Small intestine (tissue), 7 donors: ENCODE measurements around the gene HPSE2. TPM values are rescaled to one million over a fixed set of nuclear protein-coding genes. Genes with fewer than 3 reads are reported as not detected.

Experiments
- DNase-seq, 2 donors: peaks; one replicate each; pipeline versions ENCODE4 v3.0.0 to v3.0.0-alpha.2; 2013
- FAIRE-seq: peaks from 2 replicates; lab custom pipeline; 2012; peaks lifted over from hg19 to GRCh38; lab: Jason Lieb, UNC
- H3K27ac ChIP-seq, 3 donors: one replicate each; pipeline ENCODE4 v1.5.1; 2013; ENCODE audit warnings: low read length in 2 of 3, mild to moderate bottlenecking in 2 of 3, control low read depth in 1 of 3, inconsistent platforms in 1 of 3, low read depth in 1 of 3, moderate library complexity in 1 of 3
- H3K27me3 ChIP-seq, 3 donors: one replicate each; pipeline ENCODE4 v1.6.1; 2013; ENCODE audit warnings: low read length in 3 of 3, inconsistent platforms in 1 of 3; ENCODE audit not compliant: control insufficient read depth in 3 of 3, insufficient read depth in 3 of 3
- H3K36me3 ChIP-seq, 3 donors: one replicate each; pipeline ENCODE4 v1.6.1; 2013; ENCODE audit warnings: low read length in 3 of 3, inconsistent platforms in 1 of 3, low read depth in 1 of 3, mild to moderate bottlenecking in 1 of 3, moderate library complexity in 1 of 3; ENCODE audit not compliant: control insufficient read depth in 3 of 3, insufficient read depth in 2 of 3
- H3K4me1 ChIP-seq, 3 donors: one replicate each; pipeline ENCODE4 v1.6.1; 2013; ENCODE audit warnings: low read length in 2 of 3, inconsistent platforms in 1 of 3, low read depth in 1 of 3, mild to moderate bottlenecking in 1 of 3, moderate library complexity in 1 of 3; ENCODE audit not compliant: control insufficient read depth in 3 of 3, insufficient read depth in 2 of 3
- H3K4me3 ChIP-seq, 3 donors: one replicate each; pipeline ENCODE4 v1.5.1; 2013; ENCODE audit warnings: low read length in 3 of 3, control low read depth in 1 of 3, inconsistent platforms in 1 of 3, low read depth in 1 of 3, mild to moderate bottlenecking in 1 of 3, moderate library complexity in 1 of 3
- H3K9me3 ChIP-seq, 2 donors: one replicate each; pipeline ENCODE4 v1.6.1; 2013; ENCODE audit warnings: low read depth in 1 of 2, low read length in 1 of 2; ENCODE audit not compliant: control insufficient read depth in 2 of 2, insufficient read depth in 1 of 2
- WGBS, 3 donors: extraction: QIAGEN DNeasy Blood & Tissue Kit; methylation state at CpG; one replicate each; pipeline ENCODE4 v1.1.7; 2013; 5-methylcytosine and 5-hydroxymethylcytosine counted together
- polyA plus RNA-seq, 4 donors: library from polyadenylated mRNA; stranded (reverse) in 3 of 4; unstranded in 1 of 4; fragments of 200-250 nt in 3 of 4; fragments of 120-200 nt in 1 of 4; gene quantifications; one replicate each; pipeline versions ENCODE4 v1.2.1 to v1.2.3, GENCODE V29; 2013
- donor health status: healthy with polysubstance abuse.
- donor health status: control.
- donor health status: control.
- donor health status: Bipolar disorder and iron deficiency.
- donor health status: healthy.

The HPSE2 gene
- polyA plus RNA-seq, 4 donors, result 0.22 to 9.4 (median 1.2) TPM

DNA sequence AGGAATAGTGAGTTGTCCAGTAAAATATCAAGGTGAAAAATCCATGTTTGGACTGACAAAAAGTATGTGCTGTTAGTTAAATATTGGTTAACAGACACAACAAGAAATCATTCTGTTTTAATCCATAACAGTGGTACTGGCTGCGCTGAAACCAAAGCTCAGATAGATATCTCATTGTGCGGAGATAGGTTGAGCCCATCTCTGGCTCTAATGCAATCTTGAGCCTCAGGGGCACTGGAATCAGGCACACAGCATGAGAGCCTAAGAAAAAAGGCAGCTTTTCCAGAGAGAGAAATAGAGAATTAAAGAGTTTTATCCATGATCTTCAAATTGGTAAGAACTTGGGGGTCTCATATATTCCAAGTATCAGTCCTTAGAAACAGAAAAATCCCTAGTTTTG is 373.7 kb downstream of the HPSE2 start:
- Histone ChIP-seq H3K36me3 (no peaks in the 10 kb centered on the region), H3K27me3 (no peaks in the 10 kb centered on the region), H3K4me1 (no peaks in the 10 kb centered on the region), H3K4me3 (no peak overlapping the region), H3K9me3 (no peaks in the 10 kb centered on the region), H3K27ac (no peak overlapping the region)
- WGBS, 3 donors, result 92 to 96% (median 93%) methylated on average over 2 of the region's 2 CpGs
- FAIRE-seq (no peak), DNase-seq (no peak)

DNA sequence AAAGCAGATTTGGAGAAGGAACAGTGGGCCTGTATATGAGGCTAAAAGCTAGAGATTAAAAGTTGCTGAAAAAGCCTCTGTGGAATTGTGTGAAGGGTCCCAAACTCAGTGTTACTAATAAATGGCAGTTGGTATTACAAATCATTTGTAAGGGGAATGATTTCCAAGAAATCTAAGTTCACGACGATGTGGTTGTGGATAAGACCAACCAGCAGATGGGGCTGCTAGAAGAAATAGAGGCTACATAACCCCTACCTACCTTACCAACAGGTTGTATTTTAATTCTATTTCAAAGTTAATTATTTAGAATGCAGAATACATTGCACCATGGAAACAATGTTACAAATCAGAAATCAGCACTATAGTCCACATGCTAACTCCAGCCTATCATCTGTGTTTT is 377.1 kb downstream of the HPSE2 start:
- no peak overlapping the region for H3K27ac ChIP-seq
- H3K36me3 ChIP-seq, result no peaks in the 10 kb centered on the region
- no peak overlapping the region for H3K4me3 ChIP-seq
- 68 to 74% (median 70%) methylated on average over 2 of the region's 2 CpGs for WGBS, 3 donors
- no peaks in the 10 kb centered on the region for H3K9me3 ChIP-seq
- DNase-seq (no peak), FAIRE-seq (no peak)
- no peaks in the 10 kb centered on the region for H3K4me1 ChIP-seq
- H3K27me3 ChIP-seq, result no peaks in the 10 kb centered on the region

DNA sequence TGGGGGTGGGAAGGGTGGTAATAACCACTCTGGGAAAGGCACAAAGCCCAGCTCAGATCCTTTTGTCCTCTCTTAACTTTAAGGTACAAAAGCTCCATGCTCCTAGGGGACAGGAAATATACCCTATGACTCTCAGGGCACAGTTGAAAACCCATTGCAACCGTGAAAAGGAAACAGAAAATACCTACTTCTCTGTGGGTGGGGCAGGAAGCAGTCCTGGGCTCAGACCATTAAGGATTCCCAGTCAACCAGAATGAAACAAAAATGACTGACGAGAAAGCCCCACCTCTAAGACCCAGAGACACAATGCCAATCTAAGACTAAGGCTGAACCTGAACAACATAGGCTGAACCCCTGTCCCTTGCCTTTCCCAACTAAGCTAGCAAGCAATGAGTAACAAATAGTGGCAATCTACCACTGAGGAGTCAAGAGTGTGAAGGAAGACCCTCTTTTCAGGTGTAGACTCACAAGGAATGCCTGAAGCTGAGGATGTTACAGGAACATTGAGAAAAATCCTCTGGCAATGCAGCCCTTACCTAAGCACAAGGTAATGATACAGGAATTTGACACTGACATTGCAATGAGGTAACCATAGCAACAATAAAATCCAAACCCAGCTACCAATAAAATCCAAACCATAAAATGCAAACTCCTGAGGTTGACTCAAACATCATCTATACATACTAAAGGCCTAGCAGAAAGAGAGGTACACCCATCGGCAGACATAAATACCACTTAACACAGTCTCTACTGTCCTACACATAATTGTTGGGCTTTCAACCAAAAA is 380.1 kb downstream of the HPSE2 start:
- Histone ChIP-seq H3K4me1 (no peaks in the 10 kb centered on the region), H3K27ac (no peak overlapping the region), H3K27me3 (peaks cover 0 to 2% (median 0%) of the 10 kb centered on the region in 3 donors), H3K4me3 (no peak overlapping the region), H3K36me3 (no peaks in the 10 kb centered on the region), H3K9me3 (no peaks in the 10 kb centered on the region)
- FAIRE-seq, result no peak
- 59 to 68% (median 60%) methylated on average over 3 of the region's 3 CpGs for WGBS, 3 donors
- no peak for DNase-seq

- DNase-seq, result no peak
- no peak for FAIRE-seq
- H3K4me3 ChIP-seq, result no peak overlapping the region
- H3K27me3 ChIP-seq, result peaks cover 0 to 2% (median 0%) of the 10 kb centered on the region in 3 donors
- 23 to 51% (median 33%) methylated on average over 1 of the region's 1 CpG for WGBS, 3 donors
- no peaks in the 10 kb centered on the region for H3K4me1 ChIP-seq
- H3K9me3 ChIP-seq, result no peaks in the 10 kb centered on the region
- H3K36me3 ChIP-seq, result no peaks in the 10 kb centered on the region
- H3K27ac ChIP-seq, result no peak overlapping the region
Measured at GRCh38 chr10:98852686-98853085, 383.0 kb downstream of the HPSE2 start.

DNA sequence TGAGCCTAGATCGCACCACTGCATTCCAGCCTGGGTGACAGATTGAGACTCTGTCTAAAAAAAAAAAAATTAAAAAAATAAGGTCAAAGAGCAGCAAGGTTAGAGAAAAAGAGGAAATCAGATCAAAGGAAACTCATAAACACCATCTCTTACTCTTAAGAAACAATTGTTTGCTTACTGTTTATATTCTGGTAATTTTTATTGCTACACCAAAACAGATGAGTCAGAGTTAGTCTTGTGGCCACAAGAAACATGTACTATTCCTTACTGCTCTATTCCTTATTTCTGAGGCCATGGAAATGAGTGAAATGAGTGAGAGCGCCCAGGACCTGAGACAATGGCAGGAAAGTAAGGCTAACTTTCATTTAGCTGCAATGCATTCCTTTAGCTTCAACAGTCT is 387.3 kb downstream of the HPSE2 start:
- H3K27me3 ChIP-seq, result peaks cover 0 to 2% (median 0%) of the 10 kb centered on the region in 3 donors
- no peak for FAIRE-seq

DNA sequence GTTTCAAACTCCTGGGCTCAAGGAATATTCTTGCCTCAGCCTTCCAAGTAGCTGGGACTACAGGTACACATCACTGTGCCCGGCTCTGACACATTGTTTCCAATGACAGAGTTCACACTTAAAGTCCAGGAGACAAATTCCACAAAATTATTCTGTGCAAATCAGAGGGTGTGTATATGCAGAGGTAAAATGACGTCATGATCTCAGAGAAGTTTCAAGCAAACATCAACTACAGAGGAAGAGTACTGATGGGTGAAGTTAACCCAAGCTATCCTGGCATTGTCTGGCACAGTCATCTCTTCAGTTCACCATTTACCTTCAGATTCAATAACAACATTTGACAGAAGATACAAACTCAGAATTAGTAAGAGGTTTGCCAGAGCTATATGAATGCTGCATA is 388.9 kb downstream of the HPSE2 start:
- Histone ChIP-seq H3K4me1 (no peaks in the 10 kb centered on the region), H3K4me3 (no peak overlapping the region), H3K36me3 (no peaks in the 10 kb centered on the region), H3K27me3 (no peaks in the 10 kb centered on the region), H3K27ac (no peak overlapping the region), H3K9me3 (no peaks in the 10 kb centered on the region)
- FAIRE-seq, result no peak
- 43 to 69% (median 56%) methylated on average over 2 of the region's 2 CpGs for WGBS, 3 donors
- DNase-seq, result no peak

More for the DNA sequence above, 387.3 kb downstream of the HPSE2 start:
- no peak for DNase-seq
- no peaks in the 10 kb centered on the region for H3K9me3 ChIP-seq
- 76 to 84% (median 83%) methylated on average over 2 of the region's 2 CpGs for WGBS, 3 donors
- no peaks in the 10 kb centered on the region for H3K36me3 ChIP-seq
- H3K4me1 ChIP-seq, result no peaks in the 10 kb centered on the region
- H3K27ac ChIP-seq, result no peak overlapping the region
- no peak overlapping the region for H3K4me3 ChIP-seq

GRCh38 chr10:98833542-98833941 is 402.1 kb downstream of the HPSE2 start:
- Histone ChIP-seq H3K27me3 (no peaks in the 10 kb centered on the region), H3K4me1 (no peaks in the 10 kb centered on the region), H3K36me3 (no peaks in the 10 kb centered on the region), H3K4me3 (no peak overlapping the region), H3K27ac (no peak overlapping the region), H3K9me3 (no peaks in the 10 kb centered on the region)
- FAIRE-seq (no peak), DNase-seq (no peak)
- 50 to 78% (median 63%) methylated on average over 1 of the region's 1 CpG for WGBS, 3 donors

DNA sequence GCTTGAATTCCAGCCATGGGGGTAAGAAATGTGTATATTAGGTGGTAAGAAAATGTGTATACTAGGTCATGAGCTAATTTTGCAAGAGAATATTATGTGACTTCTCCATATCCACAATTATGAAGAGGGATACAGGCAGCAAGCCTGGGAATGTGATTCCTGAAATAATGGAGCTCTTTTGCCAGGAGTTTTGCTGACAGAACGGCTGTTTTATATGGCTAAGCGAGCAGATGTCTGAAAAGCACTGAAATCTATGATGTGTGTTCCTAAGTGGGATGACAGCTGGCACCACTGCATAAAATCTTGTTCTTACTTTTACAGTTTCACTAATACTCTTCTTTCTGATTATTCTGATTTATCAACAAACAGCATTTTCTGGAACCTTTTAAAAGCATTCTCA is 402.9 kb downstream of the HPSE2 start:
- Histone ChIP-seq H3K9me3 (no peaks in the 10 kb centered on the region), H3K27ac (no peak overlapping the region), H3K36me3 (no peaks in the 10 kb centered on the region), H3K27me3 (no peaks in the 10 kb centered on the region), H3K4me1 (no peaks in the 10 kb centered on the region), H3K4me3 (no peak overlapping the region)
- FAIRE-seq, result no peak
- DNase-seq, result no peak
- WGBS, 3 donors, result 62 to 81% (median 65%) methylated on average over 2 of the region's 2 CpGs

DNA sequence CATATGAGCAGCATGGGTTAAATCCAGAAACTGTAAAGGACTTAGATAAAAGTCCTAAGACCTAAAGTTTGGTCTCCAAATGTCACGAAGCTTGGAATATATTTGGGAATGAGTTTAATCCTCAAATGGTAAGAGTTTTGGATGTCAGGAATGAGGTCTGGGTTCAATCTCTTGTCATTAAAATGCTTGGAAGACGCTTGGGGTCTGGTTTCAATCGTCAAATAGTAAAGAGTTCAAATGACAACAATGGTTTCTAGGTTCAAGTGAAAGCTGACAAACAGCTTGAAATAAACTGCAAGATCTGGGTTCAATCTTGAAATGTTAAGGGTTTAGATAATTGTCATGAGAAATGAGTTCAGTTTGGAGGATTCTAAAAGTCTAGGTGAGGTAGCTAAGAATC is 403.5 kb downstream of the HPSE2 start:
- Histone ChIP-seq H3K36me3 (no peaks in the 10 kb centered on the region), H3K4me1 (no peaks in the 10 kb centered on the region), H3K27me3 (no peaks in the 10 kb centered on the region), H3K4me3 (no peak overlapping the region), H3K9me3 (no peaks in the 10 kb centered on the region), H3K27ac (no peak overlapping the region)
- WGBS, 3 donors, result 53 to 67% (median 62%) methylated on average over 3 of the region's 3 CpGs
- DNase-seq, result no peak
- no peak for FAIRE-seq
